Testis (tissue), 5 donors: ENCODE results near the gene ZBTB2. TPM values are rescaled to one million over a fixed set of nuclear protein-coding genes. Genes with fewer than 3 reads are reported as not detected.

ENCODE experiments used
- DNase-seq: peaks from one replicate; pipeline ENCODE4 v3.0.0-alpha.2; 2019
- H3K27ac ChIP-seq, 2 donors: fragments of 200-600 bp; sonication (generic); one replicate each; pipeline ENCODE4 v1.5.1; 2019
- H3K27me3 ChIP-seq: fragments of 200-600 bp; sonication (generic); one replicate; pipeline ENCODE4 v1.5.1; 2019
- H3K36me3 ChIP-seq: fragments of 200-600 bp; sonication (generic); one replicate; pipeline ENCODE4 v1.5.1; 2017; ENCODE audit warnings: low read depth; ENCODE audit errors: missing control alignments
- H3K4me1 ChIP-seq: fragments of 200-600 bp; sonication (generic); one replicate; pipeline ENCODE4 v1.5.1; 2019
- H3K4me3 ChIP-seq, 2 donors: fragments of 200-600 bp; sonication (generic); one replicate each; pipeline ENCODE4 v1.5.1; 2017 to 2019
- H3K9me3 ChIP-seq: fragments of 200-600 bp; sonication (generic); one replicate; pipeline ENCODE4 v1.5.1; 2017
- POLR2A ChIP-seq: fragments of 450-650 bp; IDR thresholded peaks from one replicate; pipeline ENCODE4 v1.6.1; 2017; ENCODE audit warnings: antibody characterized with exemption, mild to moderate bottlenecking, moderate library complexity
- WGBS, 2 donors: methylation state at CpG; one replicate each; pipeline ENCODE4 v1.1.5; 2018; 5-methylcytosine and 5-hydroxymethylcytosine counted together
- intact Hi-C: fragments of 100-400 bp; cut with DNase I; formaldehyde crosslinking; loops from one replicate; pipeline ENCODE4 v1.15.1; 2023; ENCODE audit warnings: low total_unique reads
- long read RNA-seq, 2 donors: transcript quantifications; one replicate each; lab custom pipeline, GENCODE V29; 2026
- polyA plus RNA-seq: library from polyadenylated mRNA; stranded (reverse); fragments of 350-450 nt; fragmentation: Illumina TruSeq; extraction: RNeasy Lipid Tissue Mini Kit (QIAGEN cat#74804); gene quantifications from one replicate; pipeline ENCODE4 v1.2.3, GENCODE V29; 2014; ENCODE audit warnings: low read depth, low replicate concordance; ENCODE audit not compliant: insufficient read depth
- total RNA-seq, 2 donors: library from RNA; depleted of rRNA; stranded (reverse); fragments of >200 nt; gene quantifications; one replicate each; pipeline ENCODE4 v1.2.3, GENCODE V29; 2016
- TF ChIP-seq, protein P1 (sequence below), 3 experiments: fragments of 450-650 bp in 2 of 3; fragments of 200-600 bp in 1 of 3; sonication (generic) in 1 of 3; IDR thresholded peaks; one replicate each; pipeline ENCODE4 v1.5.1; 2016 to 2019; ENCODE audit warnings: antibody characterized with exemption in 3 of 3, mild to moderate bottlenecking in 2 of 3, moderate library complexity in 1 of 3

ZBTB2 gene, protein sequence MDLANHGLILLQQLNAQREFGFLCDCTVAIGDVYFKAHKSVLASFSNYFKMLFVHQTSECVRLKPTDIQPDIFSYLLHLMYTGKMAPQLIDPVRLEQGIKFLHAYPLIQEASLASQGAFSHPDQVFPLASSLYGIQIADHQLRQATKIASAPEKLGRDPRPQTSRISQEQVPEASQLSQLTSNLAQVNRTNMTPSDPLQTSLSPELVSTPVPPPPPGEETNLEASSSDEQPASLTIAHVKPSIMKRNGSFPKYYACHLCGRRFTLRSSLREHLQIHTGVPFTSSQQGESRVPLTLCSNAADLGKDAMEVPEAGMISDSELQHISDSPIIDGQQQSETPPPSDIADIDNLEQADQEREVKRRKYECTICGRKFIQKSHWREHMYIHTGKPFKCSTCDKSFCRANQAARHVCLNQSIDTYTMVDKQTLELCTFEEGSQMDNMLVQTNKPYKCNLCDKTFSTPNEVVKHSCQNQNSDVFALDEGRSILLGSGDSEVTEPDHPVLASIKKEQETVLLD
- total RNA-seq (10 to 100 TPM; 14.7 TPM), polyA plus RNA-seq (13.0 TPM)
- long read RNA-seq, donor 1, transcript ZBTB2-201 (3 exons, 3,090 nt) = major isoform, 8 of 8 reads
- long read RNA-seq, donor 1, partial matches to known transcripts = 0 of 8 reads
- long read RNA-seq, donor 1, other reads (novel, unspliced or antisense) = 0 of 8 reads
- long read RNA-seq, donor 2, transcript ZBTB2-201 (3 exons, 3,090 nt) = major isoform, 5 of 5 reads
- long read RNA-seq, donor 2, partial matches to known transcripts = 0 of 5 reads
- long read RNA-seq, donor 2, other reads (novel, unspliced or antisense) = 0 of 5 reads

DNA sequence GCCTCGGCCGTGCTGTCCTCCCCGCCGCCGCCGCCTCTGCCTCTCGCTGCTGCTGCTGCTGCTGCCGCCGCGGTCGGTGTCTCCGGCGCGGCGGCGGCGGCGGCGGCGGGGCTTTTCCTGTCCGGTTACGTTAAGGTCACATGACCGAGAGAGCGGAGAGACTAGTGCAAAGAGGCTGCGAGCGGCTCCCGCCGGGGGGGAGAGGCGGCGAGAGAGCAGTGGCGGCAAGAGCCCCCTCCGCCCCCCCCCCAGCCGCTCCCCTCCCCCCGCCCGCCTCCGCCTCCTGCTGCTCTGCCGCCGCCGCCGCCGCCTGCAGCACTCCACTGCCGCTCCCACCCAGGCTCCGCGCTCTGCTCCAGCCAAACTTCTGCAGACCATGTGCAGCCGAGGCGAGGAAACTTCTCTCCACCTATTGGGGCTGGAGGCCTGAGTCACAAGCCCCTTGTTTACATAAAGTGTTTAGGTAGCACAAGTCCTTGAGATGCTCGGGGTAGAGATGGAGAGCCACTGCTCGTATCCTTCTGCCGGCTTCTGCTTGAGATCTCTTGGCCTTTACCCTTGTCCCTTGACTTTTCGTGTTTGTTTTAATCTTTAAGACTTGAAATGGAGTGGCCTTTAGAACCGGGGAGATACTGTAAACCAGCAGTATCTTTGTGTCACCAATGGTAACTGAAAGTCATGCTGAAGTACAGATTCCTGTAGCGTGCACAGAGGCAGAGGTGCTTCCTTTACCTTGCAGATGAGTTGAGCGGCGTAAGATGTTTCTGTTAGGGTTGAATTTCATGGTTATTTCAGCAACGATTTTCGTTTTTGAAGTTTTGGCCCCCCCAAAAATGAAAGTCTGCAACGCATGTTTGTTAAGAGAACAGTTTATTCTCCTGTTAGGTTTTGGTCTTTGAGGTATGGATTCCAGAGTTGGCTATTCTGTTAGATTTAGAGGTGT is at the start of gene ZBTB2:
TSS of gene ZBTB2 (minus strand) at position 89 of the 943 bp plus-strand sequence. CDS start 17,922 bp downstream, outside the sequence.
- no peaks in the 10 kb centered on the region for H3K27me3 ChIP-seq
- no peaks in the 10 kb centered on the region for H3K9me3 ChIP-seq
- TF ChIP-seq, protein P1, sequence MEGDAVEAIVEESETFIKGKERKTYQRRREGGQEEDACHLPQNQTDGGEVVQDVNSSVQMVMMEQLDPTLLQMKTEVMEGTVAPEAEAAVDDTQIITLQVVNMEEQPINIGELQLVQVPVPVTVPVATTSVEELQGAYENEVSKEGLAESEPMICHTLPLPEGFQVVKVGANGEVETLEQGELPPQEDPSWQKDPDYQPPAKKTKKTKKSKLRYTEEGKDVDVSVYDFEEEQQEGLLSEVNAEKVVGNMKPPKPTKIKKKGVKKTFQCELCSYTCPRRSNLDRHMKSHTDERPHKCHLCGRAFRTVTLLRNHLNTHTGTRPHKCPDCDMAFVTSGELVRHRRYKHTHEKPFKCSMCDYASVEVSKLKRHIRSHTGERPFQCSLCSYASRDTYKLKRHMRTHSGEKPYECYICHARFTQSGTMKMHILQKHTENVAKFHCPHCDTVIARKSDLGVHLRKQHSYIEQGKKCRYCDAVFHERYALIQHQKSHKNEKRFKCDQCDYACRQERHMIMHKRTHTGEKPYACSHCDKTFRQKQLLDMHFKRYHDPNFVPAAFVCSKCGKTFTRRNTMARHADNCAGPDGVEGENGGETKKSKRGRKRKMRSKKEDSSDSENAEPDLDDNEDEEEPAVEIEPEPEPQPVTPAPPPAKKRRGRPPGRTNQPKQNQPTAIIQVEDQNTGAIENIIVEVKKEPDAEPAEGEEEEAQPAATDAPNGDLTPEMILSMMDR (IDR thresholded peaks at IDR 0.05) = no peak
- TF ChIP-seq POLR2A = no peak
- intact Hi-C loops = no loop called here
- no peaks in the 10 kb centered on the region for H3K36me3 ChIP-seq
- peak; percentile 70 for DNase-seq
- peaks cover 45% of the 10 kb centered on the region for H3K4me1 ChIP-seq
- H3K27ac ChIP-seq = peak within 1 kb of the TSS; percentile 99 to 100
- H3K4me3 ChIP-seq = peak within 1 kb of the TSS; percentile 99 to 100
- 1 to 4% methylated on average over 28 to 42 of the region's 57 CpGs for WGBS, 2 donors

DNA sequence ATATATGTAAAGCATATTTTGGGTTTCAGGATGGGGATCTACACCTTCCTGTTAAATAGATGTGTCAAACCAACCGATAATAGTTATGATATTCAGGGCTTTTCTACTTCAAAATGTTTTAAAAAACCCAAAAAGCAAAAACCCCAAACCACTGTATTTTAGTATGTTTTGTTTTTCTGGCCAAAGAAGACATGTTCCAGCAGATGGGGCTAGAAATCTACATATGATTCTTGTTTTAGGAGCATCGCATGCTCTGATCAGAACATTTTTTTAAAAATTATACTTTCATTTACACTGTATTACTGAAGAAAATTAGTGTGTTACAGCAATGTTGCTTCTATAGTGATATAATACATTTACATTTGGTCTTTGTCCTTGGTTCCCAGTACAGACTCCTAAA is 49.6 kb upstream of the ZBTB2 start:
- Histone ChIP-seq H3K36me3 (no peaks in the 10 kb centered on the region), H3K27ac (peak overlapping the region in 1 of 2 donors; percentile 39), H3K4me1 (peaks cover 31% of the 10 kb centered on the region), H3K27me3 (no peaks in the 10 kb centered on the region), H3K4me3 (no peak overlapping the region), H3K9me3 (no peaks in the 10 kb centered on the region)
- TF ChIP-seq, protein P1 (IDR thresholded peaks at IDR 0.05) = peak in 2 of 3 experiments; percentile 26 to 32
- TF ChIP-seq POLR2A = no peak
- no peak for DNase-seq
- intact Hi-C loops = no loop called here
- 48 to 54% methylated on average over 2 of the region's 2 CpGs for WGBS, 2 donors

DNA sequence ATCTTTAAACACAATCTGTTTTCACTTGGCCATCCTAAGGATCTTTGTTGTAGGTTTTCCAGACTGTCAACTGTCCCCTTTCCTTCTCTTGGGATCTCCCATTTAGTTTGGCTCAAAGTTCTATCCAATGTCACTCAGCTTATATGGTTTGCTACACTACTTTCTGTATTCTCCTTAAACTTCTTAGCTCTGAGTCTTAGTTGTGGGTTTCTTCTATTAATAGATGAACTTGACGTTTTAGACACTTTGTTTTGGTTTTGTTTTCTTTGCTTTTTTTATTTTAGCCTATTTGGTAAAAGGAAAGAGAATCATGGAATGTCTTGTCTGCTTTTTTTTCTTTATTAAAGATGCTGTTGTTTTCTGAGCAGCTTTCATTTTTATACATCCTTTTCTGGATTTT is 49.1 kb upstream of the ZBTB2 start:
- Histone ChIP-seq H3K4me3 (no peak overlapping the region), H3K27me3 (no peaks in the 10 kb centered on the region), H3K4me1 (peaks cover 27% of the 10 kb centered on the region), H3K27ac (peak overlapping the region in 1 of 2 donors; percentile 39), H3K9me3 (no peaks in the 10 kb centered on the region), H3K36me3 (no peaks in the 10 kb centered on the region)
- no peak for DNase-seq
- WGBS, 2 donors = 16 to 37% methylated on average over 1 of the region's 1 CpG
- intact Hi-C loops = no loop called here
- TF ChIP-seq POLR2A = no peak
- TF ChIP-seq, protein P1 (IDR thresholded peaks at IDR 0.05) = no peak

DNA sequence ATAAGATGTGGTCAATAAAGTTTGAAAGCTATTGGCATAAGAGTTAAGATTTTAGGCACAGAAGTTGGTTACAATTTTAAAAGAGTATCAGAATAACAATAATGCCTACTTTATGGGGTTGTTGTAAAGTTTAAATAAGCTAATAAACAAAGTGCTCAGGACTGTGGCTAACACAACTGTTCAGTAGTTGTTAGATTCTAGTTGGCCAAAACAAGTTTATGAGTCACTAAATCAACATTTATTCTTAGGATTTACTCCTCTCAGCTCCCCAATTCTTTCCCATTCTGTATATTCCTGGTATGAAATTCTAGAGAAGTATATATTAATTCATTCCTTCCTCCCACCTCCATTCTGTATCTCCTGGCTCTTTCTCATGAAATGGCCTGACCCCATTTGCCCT is 46.0 kb upstream of the ZBTB2 start:
- TF ChIP-seq, protein P1 (IDR thresholded peaks at IDR 0.05) = no peak
- no peak for TF ChIP-seq POLR2A
- intact Hi-C loops = no loop called here
- Histone ChIP-seq H3K9me3 (no peaks in the 10 kb centered on the region), H3K27ac (no peak overlapping the region), H3K27me3 (no peaks in the 10 kb centered on the region), H3K4me1 (peaks cover 15% of the 10 kb centered on the region), H3K4me3 (no peak overlapping the region), H3K36me3 (no peaks in the 10 kb centered on the region)
- DNase-seq = no peak
